ENCODE measurements around the gene TES.

The TES gene

DNA sequence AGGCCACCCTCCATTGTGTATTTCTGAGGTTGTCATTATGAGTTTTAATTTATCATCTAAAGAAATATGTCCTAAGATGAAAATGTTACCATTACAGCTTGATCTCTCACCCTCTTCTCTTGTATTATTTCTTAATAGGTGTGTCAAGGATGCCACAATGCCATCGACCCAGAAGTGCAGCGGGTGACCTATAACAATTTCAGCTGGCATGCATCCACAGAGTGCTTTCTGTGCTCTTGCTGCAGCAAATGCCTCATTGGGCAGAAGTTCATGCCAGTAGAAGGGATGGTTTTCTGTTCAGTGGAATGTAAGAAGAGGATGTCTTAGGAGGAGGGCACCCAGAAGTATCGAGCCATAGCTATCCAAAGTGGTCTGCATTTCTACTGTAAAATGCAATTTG, 46.8 kb downstream of the TES start:
- H3K4me1 ChIP-seq (ENCODE audit: insufficient read depth, low read length): peaks cover 13% of the 10 kb centered on the region
- H3K9ac ChIP-seq (ENCODE audit: low read depth, low read length): no peak overlapping the region
- H3K36me3 ChIP-seq (ENCODE audit: insufficient read depth, low read length): 0 out of 2 replicates have a peak, but pooled peaks cover 7% of the 10 kb centered on the region
- H3K9me3 ChIP-seq (ENCODE audit: control insufficient read depth, insufficient read depth, low read length): no peaks in the 10 kb centered on the region

DNA sequence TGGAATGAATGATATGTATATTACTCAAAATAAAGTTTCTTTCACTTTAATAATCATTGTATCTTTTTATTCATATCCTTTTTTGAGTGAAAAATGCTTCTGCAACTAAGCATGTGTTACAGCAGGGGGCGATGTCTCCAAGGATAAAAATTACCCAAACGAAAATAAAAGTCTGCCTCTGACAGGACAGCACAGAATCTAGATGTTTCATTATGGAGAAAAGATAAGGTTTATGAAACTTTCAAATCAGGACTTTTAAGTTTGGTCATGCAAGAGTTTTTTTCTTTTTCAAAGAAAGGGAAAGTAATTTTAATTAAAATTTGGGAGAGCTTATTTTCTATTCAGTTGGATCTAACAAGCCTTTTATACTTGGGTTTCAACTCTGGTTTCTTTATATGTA, 48.4 kb downstream of the TES start:
- peaks cover 7% of the 10 kb centered on the region; the same call in 1 of the 2 replicates for H3K4me1 ChIP-seq (ENCODE audit: insufficient read depth, low read length)
- H3K9ac ChIP-seq (ENCODE audit: low read depth, low read length): no peak overlapping the region
- H3K36me3 ChIP-seq (ENCODE audit: insufficient read depth, low read length): 0 out of 2 replicates have a peak, but pooled peaks cover 2% of the 10 kb centered on the region
- no peaks in the 10 kb centered on the region for H3K9me3 ChIP-seq (ENCODE audit: control insufficient read depth, insufficient read depth, low read length)

GRCh38 chr7:116259156-116259870, 49.0 kb downstream of the TES start:
- Histone ChIP-seq H3K36me3 (ENCODE audit: insufficient read depth, low read length) (no peaks in the 10 kb centered on the region), H3K9ac (ENCODE audit: low read depth, low read length) (no peak overlapping the region), H3K9me3 (ENCODE audit: control insufficient read depth, insufficient read depth, low read length) (no peaks in the 10 kb centered on the region), H3K4me1 (ENCODE audit: insufficient read depth, low read length) (peaks cover 7% of the 10 kb centered on the region; the same call in 1 of the 2 replicates)

DNA sequence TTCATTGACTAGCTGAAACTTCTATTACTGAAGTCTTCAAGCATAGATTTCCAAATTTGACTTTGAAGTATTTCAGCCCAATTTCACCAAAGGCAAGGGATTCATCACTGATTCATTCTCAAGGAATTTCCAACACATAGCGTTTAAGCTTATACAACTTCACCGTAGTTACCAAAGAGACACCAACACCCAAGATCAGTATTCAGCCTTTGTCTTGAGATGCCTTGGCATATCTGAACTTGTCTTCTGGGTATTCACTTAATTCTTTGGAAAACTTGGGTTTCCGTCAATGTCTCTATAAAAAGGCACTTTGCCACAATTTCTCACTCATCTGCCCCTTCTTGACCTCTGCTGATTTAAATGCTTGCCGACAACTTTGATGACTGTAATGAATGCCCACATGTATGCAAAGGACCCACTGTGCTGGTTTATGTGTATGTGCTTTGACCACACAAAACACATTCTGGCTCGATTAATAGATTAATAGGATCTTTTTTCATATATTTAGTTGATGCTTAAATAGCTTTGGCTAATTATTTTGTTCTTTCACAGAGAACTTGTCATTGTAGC, 49.6 kb downstream of the TES start:
- peaks cover 7% of the 10 kb centered on the region; the same call in 1 of the 2 replicates for H3K4me1 ChIP-seq (ENCODE audit: insufficient read depth, low read length)
- no peaks in the 10 kb centered on the region for H3K9me3 ChIP-seq (ENCODE audit: control insufficient read depth, insufficient read depth, low read length)
- no peaks in the 10 kb centered on the region for H3K36me3 ChIP-seq (ENCODE audit: insufficient read depth, low read length)
- no peak overlapping the region for H3K9ac ChIP-seq (ENCODE audit: low read depth, low read length)

- no peaks in the 10 kb centered on the region for H3K9me3 ChIP-seq (ENCODE audit: control insufficient read depth, insufficient read depth, low read length)
- H3K4me1 ChIP-seq (ENCODE audit: insufficient read depth, low read length): peaks cover 7% of the 10 kb centered on the region; the same call in 1 of the 2 replicates
- no peaks in the 10 kb centered on the region for H3K36me3 ChIP-seq (ENCODE audit: insufficient read depth, low read length)
- H3K9ac ChIP-seq (ENCODE audit: low read depth, low read length): no peak overlapping the region
Measured at GRCh38 chr7:116261904-116262303, 51.6 kb downstream of the TES start.

DNA sequence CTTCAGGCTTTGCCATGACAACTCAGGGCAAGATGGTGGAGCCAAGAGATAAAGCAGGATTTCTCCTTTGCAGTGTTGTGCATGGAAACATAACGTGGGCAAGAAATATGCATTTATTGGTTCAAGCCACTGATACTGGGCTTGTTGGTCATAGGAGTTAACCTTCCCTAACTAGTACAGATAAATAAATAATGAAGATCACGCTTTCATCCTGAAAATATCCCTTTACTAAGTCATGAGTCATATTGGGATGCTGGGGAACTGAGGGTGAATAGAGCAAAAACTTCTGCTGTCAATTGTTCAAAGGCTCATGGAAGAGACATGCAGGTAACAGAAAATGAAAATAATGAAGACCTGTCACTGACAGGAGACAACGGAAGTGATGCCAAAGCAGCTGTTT, 55.5 kb downstream of the TES start:
- Histone ChIP-seq H3K9ac (ENCODE audit: low read depth, low read length) (no peak overlapping the region), H3K9me3 (ENCODE audit: control insufficient read depth, insufficient read depth, low read length) (no peaks in the 10 kb centered on the region), H3K36me3 (ENCODE audit: insufficient read depth, low read length) (no peaks in the 10 kb centered on the region), H3K4me1 (ENCODE audit: insufficient read depth, low read length) (peaks cover under 1% of the 10 kb centered on the region; the same call in 1 of the 2 replicates)

DNA sequence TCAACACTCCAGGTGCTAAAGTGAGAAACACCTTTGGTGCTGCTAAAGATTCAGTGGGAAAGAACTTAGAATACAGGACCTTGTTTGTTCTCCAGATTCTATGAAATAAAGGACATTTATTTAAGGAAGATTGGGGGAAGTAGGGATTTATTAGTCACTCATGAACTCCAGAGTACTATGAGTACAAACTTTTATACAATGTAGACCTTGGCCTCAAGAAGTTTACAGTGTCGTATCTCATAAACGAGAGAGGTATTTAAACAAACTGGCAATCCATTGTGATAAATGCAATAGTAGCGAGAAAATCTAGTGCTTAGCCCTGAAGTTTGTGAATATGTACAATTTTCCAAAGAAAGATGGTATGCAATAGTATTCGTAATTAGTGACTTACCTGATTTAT, 59.1 kb downstream of the TES start:
- Histone ChIP-seq H3K9me3 (ENCODE audit: control insufficient read depth, insufficient read depth, low read length) (no peaks in the 10 kb centered on the region), H3K4me1 (ENCODE audit: insufficient read depth, low read length) (peaks cover 18% of the 10 kb centered on the region), H3K9ac (ENCODE audit: low read depth, low read length) (no peak overlapping the region), H3K36me3 (ENCODE audit: insufficient read depth, low read length) (no peaks in the 10 kb centered on the region)

GRCh38 chr7:116271161-116271913, 61.0 kb downstream of the TES start:
- peaks cover under 1% of the 10 kb centered on the region; the same call in 1 of the 2 replicates for H3K9me3 ChIP-seq (ENCODE audit: control insufficient read depth, insufficient read depth, low read length)
- H3K36me3 ChIP-seq (ENCODE audit: insufficient read depth, low read length): no peaks in the 10 kb centered on the region
- peaks cover 18% of the 10 kb centered on the region for H3K4me1 ChIP-seq (ENCODE audit: insufficient read depth, low read length)
- H3K9ac ChIP-seq (ENCODE audit: low read depth, low read length): no peak overlapping the region

GRCh38 chr7:116271963-116272886, 61.9 kb downstream of the TES start:
- no peak overlapping the region for H3K9ac ChIP-seq (ENCODE audit: low read depth, low read length)
- peaks cover 3% of the 10 kb centered on the region; the same call in 1 of the 2 replicates for H3K9me3 ChIP-seq (ENCODE audit: control insufficient read depth, insufficient read depth, low read length)
- peaks cover 18% of the 10 kb centered on the region for H3K4me1 ChIP-seq (ENCODE audit: insufficient read depth, low read length)
- H3K36me3 ChIP-seq (ENCODE audit: insufficient read depth, low read length): no peaks in the 10 kb centered on the region

DNA sequence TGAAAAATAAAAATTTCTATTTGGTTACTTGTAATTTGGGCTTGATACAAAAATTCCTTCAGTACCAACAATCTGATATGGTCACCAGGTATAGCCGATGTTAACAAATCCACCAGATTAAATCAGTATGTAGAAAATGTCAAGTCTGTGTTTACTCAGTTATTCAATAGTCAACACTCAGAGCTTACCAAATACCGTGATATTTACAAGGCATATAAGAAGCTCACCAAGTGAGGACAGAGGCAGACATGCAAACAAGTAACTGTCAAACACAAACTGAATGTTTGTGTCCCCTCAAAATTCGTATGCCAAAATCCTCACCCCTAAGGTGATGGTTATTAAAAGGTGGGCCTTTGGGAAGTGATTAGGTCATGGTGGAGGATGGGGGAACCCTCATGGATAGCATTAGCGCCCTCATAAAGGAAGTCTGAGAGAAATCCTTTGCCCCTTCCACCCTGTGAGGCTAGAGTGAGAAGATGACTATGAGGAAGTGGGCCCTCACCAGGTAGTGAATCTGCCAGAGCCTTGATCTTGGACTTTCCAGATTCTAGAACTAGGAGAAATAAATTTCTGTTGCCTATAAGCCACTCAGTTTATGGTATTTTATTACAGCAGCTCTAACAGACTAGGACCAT, 63.1 kb downstream of the TES start:
- Histone ChIP-seq H3K4me1 (ENCODE audit: insufficient read depth, low read length) (peaks cover 18% of the 10 kb centered on the region), H3K9ac (ENCODE audit: low read depth, low read length) (no peak overlapping the region), H3K36me3 (ENCODE audit: insufficient read depth, low read length) (no peaks in the 10 kb centered on the region), H3K9me3 (ENCODE audit: control insufficient read depth, insufficient read depth, low read length) (peaks cover 3% of the 10 kb centered on the region; the same call in 1 of the 2 replicates)

DNA sequence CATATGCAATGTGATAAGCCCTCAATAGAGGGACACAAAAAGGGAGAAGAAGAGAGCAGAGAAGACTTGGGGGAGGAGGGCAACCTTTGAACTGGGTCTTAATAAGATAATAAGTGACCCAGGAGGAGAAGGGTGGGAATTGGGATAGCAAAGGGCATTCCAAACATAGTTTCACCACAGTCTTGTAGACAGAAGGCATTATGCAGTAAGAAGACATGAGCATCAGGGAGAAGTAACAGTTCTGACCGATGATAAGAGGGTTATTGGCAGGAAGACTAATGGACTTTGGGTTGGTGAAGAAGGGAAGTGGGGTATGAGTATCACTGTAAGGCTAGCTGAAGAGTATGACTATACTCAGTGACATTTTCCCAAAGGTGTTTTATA, 63.6 kb downstream of the TES start:
- Histone ChIP-seq H3K9me3 (ENCODE audit: control insufficient read depth, insufficient read depth, low read length) (peaks cover 3% of the 10 kb centered on the region; the same call in 1 of the 2 replicates), H3K36me3 (ENCODE audit: insufficient read depth, low read length) (no peaks in the 10 kb centered on the region), H3K9ac (ENCODE audit: low read depth, low read length) (no peak overlapping the region), H3K4me1 (ENCODE audit: insufficient read depth, low read length) (peaks cover 18% of the 10 kb centered on the region)

DNA sequence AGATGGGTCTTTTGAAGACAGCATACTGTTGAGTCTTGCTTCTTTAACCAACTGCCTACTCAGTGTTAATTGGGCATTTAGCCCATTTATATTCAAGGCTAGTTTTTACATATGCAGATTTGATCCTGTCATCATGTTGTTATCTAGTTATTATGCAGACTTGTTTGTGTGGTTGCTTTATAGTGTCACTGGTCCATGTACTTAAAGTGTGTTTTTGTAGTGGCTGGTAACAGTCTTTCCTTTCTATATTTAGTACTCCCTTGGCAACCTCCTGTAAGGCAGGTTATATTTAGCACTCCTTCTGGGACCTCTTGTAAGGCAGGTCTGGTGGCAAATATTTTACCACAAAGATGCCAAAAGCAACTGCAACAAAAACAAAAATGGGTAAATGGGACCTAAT, 66.7 kb downstream of the TES start:
- peaks cover 5% of the 10 kb centered on the region; the same call in 1 of the 2 replicates for H3K4me1 ChIP-seq (ENCODE audit: insufficient read depth, low read length)

GRCh38 chr7:116279217-116279616, 68.9 kb downstream of the TES start:
- H3K4me1 ChIP-seq (ENCODE audit: insufficient read depth, low read length): no peaks in the 10 kb centered on the region; the same call in 1 of the 2 replicates
- H3K9me3 ChIP-seq (ENCODE audit: control insufficient read depth, insufficient read depth, low read length): peaks cover 3% of the 10 kb centered on the region; the same call in 1 of the 2 replicates
- no peak overlapping the region for H3K9ac ChIP-seq (ENCODE audit: low read depth, low read length)
- no peaks in the 10 kb centered on the region for H3K36me3 ChIP-seq (ENCODE audit: insufficient read depth, low read length)

More for the DNA sequence above, 66.7 kb downstream of the TES start:
- peaks cover 3% of the 10 kb centered on the region; the same call in 1 of the 2 replicates for H3K9me3 ChIP-seq (ENCODE audit: control insufficient read depth, insufficient read depth, low read length)
- H3K9ac ChIP-seq (ENCODE audit: low read depth, low read length): no peak overlapping the region
- H3K36me3 ChIP-seq (ENCODE audit: insufficient read depth, low read length): no peaks in the 10 kb centered on the region

Measured in ES-I3 (cell line).